Psoas muscle (tissue), 8 donors: Measurements from ENCODE around the gene ERP44. TPM values are rescaled to one million over a fixed set of nuclear protein-coding genes. Genes with fewer than 3 reads are reported as not detected.

ENCODE experiments used
- ATAC-seq, 4 donors: fragments of 200-7000 bp; cut with Tn5 transposase; one replicate each; pipeline ENCODE4 v1.9.1; 2020; ENCODE audit warnings: moderate library complexity in 3 of 4, mild to moderate bottlenecking in 2 of 4
- DNase-seq, 2 donors: peaks; one replicate each; pipeline ENCODE4 v3.0.0-alpha.2; 2020
- H3K27ac ChIP-seq: fragments of 200-600 bp; one replicate; pipeline ENCODE4 v1.8.0; 2022
- H3K27me3 ChIP-seq, 3 donors: fragments of 200-600 bp in 1 of 3; one replicate each; pipeline versions ENCODE4 v1.6.1 to v1.8.0; 2013 to 2022; ENCODE audit warnings: low read length in 2 of 3, mild to moderate bottlenecking in 2 of 3, moderate library complexity in 1 of 3; ENCODE audit not compliant: insufficient read depth in 3 of 3
- H3K36me3 ChIP-seq, 2 donors: fragments of 200-600 bp in 1 of 2; one replicate each; pipeline versions ENCODE4 v1.6.1 to v1.8.0; 2013 to 2022; ENCODE audit warnings: low read depth in 1 of 2, mild to moderate bottlenecking in 1 of 2, moderate library complexity in 1 of 2; ENCODE audit not compliant: insufficient read depth in 1 of 2
- H3K4me1 ChIP-seq: fragments of 200-600 bp; one replicate; pipeline ENCODE4 v1.8.0; 2022
- H3K4me3 ChIP-seq: fragments of 200-600 bp; one replicate; pipeline ENCODE4 v1.8.0; 2022; ENCODE audit warnings: mild to moderate bottlenecking
- H3K9me3 ChIP-seq: fragments of 200-600 bp; one replicate; pipeline ENCODE4 v1.8.0; 2022
- WGBS, 3 donors: extraction: QIAGEN DNeasy Blood & Tissue Kit; methylation state at CpG; one replicate each; pipeline versions ENCODE4 v1.1.6 to v1.1.7; 2013; 5-methylcytosine and 5-hydroxymethylcytosine counted together
- intact Hi-C, 2 donors: fragments of 100-400 bp; cut with DNase I; formaldehyde crosslinking; loops; one replicate each; pipeline versions ENCODE4 v1.11.0 to v1.14.2; 2022
- polyA plus RNA-seq, 3 donors: library from polyadenylated mRNA; stranded (reverse); fragments of 200-250 nt; gene quantifications; one replicate each; pipeline ENCODE4 v1.2.3, GENCODE V29; 2013
- total RNA-seq, 4 donors: library from RNA; stranded (reverse); fragmentation: NEBNext Ultra II Directional in 2 of 4; extraction: Animal tissue kit (Norgen Biotek cat#: 25700) in 2 of 4; gene quantifications; one replicate each; pipeline versions ENCODE4 v1.2.1 to v1.2.4, GENCODE V29; 2021 to 2023
- TF ChIP-seq, protein P1 (sequence below): fragments of 200-600 bp; IDR thresholded peaks from one replicate; pipeline ENCODE4 v1.8.0; 2022; ENCODE audit warnings: antibody characterized with exemption
- donor health status: healthy with polysubstance abuse.
- donor health status: DM: no; HTN: no; CAD: no; lungs with moderate emphysema.
- donor health status: Bipolar disorder and iron deficiency.
- donor health status: healthy.
- donor health status: DM: yes; HTN: yes; CAD: no.
- donor health status: DM: no; HTN: no; CAD: no.
- donor health status: DM: no; HTN: no; CAD: no.
- donor health status: DM: yes; HTN: yes; CAD: no.

ERP44 gene
- total and polyA plus RNA-seq, 7 donors: 7.5 to 14.3 (median 10.9) TPM

DNA sequence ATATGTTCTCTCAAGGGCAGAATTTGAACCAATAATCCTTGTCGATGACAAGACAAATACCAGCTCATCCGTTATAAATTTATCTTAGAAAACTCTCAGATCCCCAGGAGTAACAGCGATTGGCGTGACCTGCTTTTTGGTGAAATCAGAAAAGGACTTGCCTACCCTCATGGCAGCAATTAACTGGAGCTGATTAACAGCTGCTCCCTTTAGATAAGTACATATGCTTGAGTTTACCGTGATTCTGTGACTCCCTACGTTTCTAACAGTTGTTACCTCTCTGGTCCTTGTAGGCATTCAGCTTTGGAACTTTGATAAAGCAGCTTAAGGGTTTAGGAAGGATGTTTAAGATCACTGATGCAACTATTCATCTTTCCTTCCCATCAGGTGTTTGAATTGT is 2.8 kb upstream of the ERP44 start:
- DNase-seq (no peak), ATAC-seq (no peak)
- intact Hi-C loops: loop anchor here in 1 of 2 donors (10.0 kb wide), 1 partner anchor 1293 kb away; the partner anchor contains the start of genes MRPL50 and ZNF189
- H3K9me3 ChIP-seq: no peaks in the 10 kb centered on the region
- H3K36me3 ChIP-seq: peaks cover 11 to 47% of the 10 kb centered on the region in 2 donors
- TF ChIP-seq, protein P1, sequence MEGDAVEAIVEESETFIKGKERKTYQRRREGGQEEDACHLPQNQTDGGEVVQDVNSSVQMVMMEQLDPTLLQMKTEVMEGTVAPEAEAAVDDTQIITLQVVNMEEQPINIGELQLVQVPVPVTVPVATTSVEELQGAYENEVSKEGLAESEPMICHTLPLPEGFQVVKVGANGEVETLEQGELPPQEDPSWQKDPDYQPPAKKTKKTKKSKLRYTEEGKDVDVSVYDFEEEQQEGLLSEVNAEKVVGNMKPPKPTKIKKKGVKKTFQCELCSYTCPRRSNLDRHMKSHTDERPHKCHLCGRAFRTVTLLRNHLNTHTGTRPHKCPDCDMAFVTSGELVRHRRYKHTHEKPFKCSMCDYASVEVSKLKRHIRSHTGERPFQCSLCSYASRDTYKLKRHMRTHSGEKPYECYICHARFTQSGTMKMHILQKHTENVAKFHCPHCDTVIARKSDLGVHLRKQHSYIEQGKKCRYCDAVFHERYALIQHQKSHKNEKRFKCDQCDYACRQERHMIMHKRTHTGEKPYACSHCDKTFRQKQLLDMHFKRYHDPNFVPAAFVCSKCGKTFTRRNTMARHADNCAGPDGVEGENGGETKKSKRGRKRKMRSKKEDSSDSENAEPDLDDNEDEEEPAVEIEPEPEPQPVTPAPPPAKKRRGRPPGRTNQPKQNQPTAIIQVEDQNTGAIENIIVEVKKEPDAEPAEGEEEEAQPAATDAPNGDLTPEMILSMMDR: no peak
- 85 to 87% (median 86%) methylated on average over 6 of the region's 6 CpGs for WGBS, 3 donors
- peaks cover 19% of the 10 kb centered on the region for H3K4me1 ChIP-seq
- H3K27me3 ChIP-seq: no peaks in the 10 kb centered on the region
- no peak overlapping the region for H3K27ac ChIP-seq
- H3K4me3 ChIP-seq: no peak overlapping the region

DNA sequence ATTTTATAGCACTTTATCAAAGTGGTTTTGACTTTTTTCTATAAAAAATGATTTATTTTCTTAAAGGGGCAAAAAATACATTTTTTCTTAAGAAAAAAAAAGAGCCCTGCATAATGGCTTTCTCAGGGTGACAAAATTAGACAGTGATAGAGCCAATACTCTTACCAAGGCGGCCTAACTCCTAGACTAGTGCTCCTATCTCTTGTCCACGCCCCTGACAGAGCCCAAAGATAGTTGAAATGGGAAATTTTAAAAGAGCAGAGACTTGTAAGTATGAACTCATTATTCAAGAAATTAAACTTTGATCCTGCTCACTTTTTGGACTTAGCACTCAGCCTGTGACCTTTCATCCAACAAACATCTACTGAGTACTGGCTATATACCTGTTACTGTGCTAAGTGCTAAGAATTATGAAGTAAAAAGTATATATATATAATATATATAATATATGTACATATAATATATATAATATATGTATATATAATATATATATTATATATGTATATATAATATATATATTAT is 1.4 kb upstream of the ERP44 start:
- WGBS, 3 donors: 73 to 75% (median 73%) methylated on average over 2 of the region's 2 CpGs
- Histone ChIP-seq H3K9me3 (no peaks in the 10 kb centered on the region), H3K4me3 (peak overlapping the region; percentile 99), H3K27ac (peak overlapping the region; percentile 97), H3K36me3 (peaks cover 0 to 33% of the 10 kb centered on the region in 2 donors), H3K27me3 (no peaks in the 10 kb centered on the region), H3K4me1 (peaks cover 30% of the 10 kb centered on the region)
- ATAC-seq (no peak), DNase-seq (no peak)
- TF ChIP-seq, protein P1: no peak
- intact Hi-C loops: loop anchor here in 1 of 2 donors (10.0 kb wide), 1 partner anchor 1295 kb away; the partner anchor contains the start of genes MRPL50 and ZNF189

- no peaks in the 10 kb centered on the region for H3K27me3 ChIP-seq
- intact Hi-C loops: loop anchor here in 1 of 2 donors (10.0 kb wide), 2 partner anchors 115 to 1295 kb away; partner anchors contain the start of genes MRPL50 and ZNF189
- H3K36me3 ChIP-seq: peaks cover 0 to 28% of the 10 kb centered on the region in 2 donors
- peak overlapping the region; percentile 97 for H3K27ac ChIP-seq
- WGBS, 3 donors: 2 to 8% (median 3%) methylated on average over 10 of the region's 10 CpGs
- TF ChIP-seq, protein P1: no peak
- H3K9me3 ChIP-seq: no peaks in the 10 kb centered on the region
- peaks cover 32% of the 10 kb centered on the region for H3K4me1 ChIP-seq
- DNase-seq (peak in 1 of 2 donors; percentile 47), ATAC-seq (peak in 2 of 4 donors; percentile 2 to 3)
- peak overlapping the region; percentile 99 for H3K4me3 ChIP-seq
These were observed 882 bp upstream of the ERP44 start for GRCh38 chr9:100099722-100100042.

DNA sequence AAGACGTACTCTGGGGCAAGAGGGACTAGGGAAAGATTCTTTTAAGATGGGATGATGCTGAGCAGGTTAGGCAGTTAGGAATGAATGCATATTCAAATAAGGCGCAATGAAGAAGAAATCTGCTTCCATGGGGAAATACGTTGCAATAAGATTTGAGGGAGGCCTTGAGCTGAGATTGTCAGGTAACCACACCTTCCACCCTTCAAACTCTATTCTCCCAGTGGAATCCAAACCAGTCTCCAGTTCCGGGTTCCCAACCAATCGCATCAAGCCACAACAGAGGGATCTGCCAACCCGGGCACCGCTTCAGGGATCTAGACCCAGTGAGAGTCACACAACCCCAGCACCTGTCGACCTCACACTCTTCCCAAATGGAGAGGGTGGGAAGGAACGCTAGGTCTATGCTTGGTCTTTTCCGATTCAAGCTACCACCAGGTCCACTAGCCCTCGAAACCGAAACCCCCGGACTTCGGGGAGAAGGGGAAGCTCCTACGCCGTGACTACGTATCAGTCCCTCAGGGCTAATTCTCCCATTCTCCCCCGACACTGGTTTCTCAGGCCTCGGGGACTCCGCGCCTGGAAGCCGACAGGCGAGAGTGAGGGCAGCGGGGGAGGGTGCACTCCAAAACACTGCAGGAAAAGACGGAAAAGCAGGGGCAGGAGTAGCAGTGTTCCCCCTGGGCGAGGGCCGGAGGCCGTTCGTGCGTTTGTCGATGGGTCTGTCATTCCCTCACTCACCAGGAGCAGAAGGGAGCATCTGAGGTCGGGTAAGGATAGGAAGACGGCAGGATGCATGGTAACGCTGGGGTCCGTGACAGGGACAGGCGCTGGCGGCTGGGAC is 534 bp downstream of the ERP44 start:
- H3K27ac ChIP-seq: peak overlapping the region; percentile 97
- intact Hi-C loops: loop anchor here in 1 of 2 donors (10.0 kb wide), 1 partner anchor 117 kb away; no protein-coding TSS in a partner anchor
- peaks cover 0 to 17% of the 10 kb centered on the region in 2 donors for H3K36me3 ChIP-seq
- ATAC-seq (peak; percentile 60 to 76 (median 68)), DNase-seq (peak; percentile 62 to 82)
- H3K4me3 ChIP-seq: peak overlapping the region; percentile 99
- TF ChIP-seq, protein P1: no peak
- WGBS, 3 donors: 1% methylated on average over 37 of the region's 37 CpGs
- H3K27me3 ChIP-seq: no peaks in the 10 kb centered on the region
- H3K4me1 ChIP-seq: peaks cover 32% of the 10 kb centered on the region
- H3K9me3 ChIP-seq: no peaks in the 10 kb centered on the region
